A172 (cell line): ENCODE measurements around the gene GPAM. TPM values are rescaled to one million over a fixed set of nuclear protein-coding genes. Genes with fewer than 3 reads are reported as not detected.

Experiments used
- DNase-seq: peaks from one replicate; pipeline ENCODE4 v3.0.0-alpha.2; 2015; ENCODE audit warnings: low spot score
- total RNA-seq: library from RNA; depleted of rRNA; stranded (reverse); fragments of >200 nt; shearing (Covaris generic); gene quantifications from 2 replicates; pipeline ENCODE4 v1.2.3, GENCODE V29; 2014

GPAM gene
- total RNA-seq, 1 experiment from 2014 or later = 12.0 TPM

DNA sequence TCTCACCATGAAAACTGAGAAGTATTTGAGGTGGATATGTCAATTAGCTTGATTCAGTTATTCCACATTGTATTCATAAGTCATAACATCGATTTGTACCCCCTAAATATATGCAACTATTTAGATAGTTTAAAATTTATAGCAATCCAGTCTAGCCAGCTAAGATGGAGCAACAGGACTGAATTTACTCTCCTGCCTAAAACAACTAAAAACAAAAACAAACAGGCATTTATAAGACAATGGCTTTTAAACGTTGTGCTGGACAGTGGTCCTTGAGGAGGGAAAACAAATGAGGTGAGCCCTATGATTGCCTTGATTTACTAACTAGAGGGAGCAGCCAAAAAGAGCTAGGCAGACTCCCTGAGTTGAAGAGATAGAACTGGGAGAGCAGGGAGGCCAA, 814 bp upstream of the GPAM start:
- DNase-seq = no peak

DNA sequence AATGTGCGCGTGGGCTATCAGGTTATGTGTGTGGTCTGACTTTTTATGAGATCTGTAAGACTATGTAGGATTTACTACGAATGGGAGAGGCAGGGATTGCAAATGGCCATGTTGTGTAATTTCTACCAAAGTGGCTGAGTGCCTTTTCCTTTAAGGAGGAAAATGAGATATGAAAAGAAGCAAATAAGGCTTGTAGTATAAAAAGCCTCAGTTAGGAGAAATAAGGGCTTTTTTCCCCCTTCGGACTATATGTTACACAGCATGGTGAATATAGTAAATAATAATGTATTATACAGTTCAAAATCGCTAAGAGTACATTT, 447 bp upstream of the GPAM start:
- DNase-seq = no peak

GRCh38 chr10:112182784-112183328, 709 bp downstream of the GPAM start:
- peak; percentile 1 for DNase-seq

- no peak for DNase-seq
Observed at GRCh38 chr10:112177247-112177646, 6.3 kb downstream of the GPAM start.

- DNase-seq = no peak
Observed at GRCh38 chr10:112176543-112176942, 7.0 kb downstream of the GPAM start.

GRCh38 chr10:112175409-112175808, 8.2 kb downstream of the GPAM start:
- DNase-seq = no peak

GRCh38 chr10:112173206-112173605, 10.4 kb downstream of the GPAM start:
- DNase-seq = no peak

DNA sequence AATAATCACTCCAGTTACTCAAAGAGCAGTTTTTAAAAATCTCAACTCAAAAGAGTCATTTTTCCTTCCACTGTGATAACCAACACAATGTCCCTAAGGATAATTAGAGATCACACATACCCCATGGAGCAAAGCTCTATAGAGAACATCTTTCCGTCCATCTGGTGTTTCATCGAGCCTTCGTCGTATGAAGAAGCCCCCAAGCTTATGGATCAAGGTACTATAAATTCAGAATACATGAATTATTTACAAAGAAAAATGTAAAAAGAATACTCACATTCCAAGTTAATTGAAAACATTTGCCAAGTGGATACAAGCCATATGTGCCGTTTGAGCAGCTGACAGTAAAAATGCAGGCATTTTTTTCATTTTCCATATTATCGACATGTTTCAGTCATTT, 14.8 kb downstream of the GPAM start:
- no peak for DNase-seq

DNA sequence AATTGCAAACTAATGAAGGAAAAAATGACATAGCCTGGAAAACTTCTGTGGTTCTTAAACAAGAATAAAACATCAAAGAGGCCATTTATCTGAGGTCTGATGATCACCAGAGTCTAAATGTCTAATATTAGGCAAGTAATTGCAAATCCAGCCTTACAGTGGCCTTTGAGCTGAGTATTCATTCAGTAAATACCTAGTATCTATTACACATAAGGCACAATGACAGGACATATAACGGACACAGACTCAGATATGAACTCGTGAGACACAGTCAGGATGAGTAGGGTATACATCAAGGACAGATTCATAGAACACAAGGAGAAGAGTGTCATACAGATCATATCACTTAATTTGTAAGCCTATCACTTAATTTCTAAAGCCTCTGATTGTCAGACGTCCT, 16.8 kb downstream of the GPAM start:
- DNase-seq = no peak

DNA sequence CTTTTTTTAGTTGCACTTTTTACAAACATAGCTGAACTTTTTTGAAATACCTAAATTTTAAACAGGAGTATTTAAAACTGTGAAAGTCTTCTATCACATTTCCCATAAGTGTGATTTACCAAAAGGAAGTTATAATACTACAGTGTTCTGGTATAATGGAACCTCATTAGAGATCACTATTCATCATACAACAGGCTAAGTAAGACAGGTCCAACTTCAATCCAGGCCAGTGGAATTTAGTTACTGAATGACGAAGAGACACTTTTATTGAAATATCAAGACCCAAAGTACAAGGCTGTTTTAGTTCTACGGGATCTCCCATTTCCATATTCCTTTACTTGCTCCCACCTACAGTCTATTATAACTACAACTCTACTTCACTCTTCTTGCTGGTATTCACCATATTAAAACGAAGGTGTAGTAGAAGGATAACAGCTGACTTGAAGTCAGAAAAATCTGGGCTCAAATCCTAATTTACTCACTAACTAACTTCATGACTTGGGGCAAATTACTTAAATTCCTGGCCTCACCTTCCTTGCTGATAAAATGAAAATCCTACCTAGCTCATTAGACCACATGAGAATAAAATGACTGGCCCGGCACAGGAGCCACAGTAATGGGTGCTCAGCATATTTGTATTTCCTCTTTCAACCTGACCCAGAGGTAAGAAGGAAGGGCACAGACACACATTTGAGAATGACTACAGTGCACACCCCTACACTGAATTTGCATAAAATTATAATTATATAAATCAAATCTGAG, 21.6 kb downstream of the GPAM start:
- no peak for DNase-seq

GRCh38 chr10:112160834-112161233, 22.7 kb downstream of the GPAM start:
- DNase-seq = no peak

DNA sequence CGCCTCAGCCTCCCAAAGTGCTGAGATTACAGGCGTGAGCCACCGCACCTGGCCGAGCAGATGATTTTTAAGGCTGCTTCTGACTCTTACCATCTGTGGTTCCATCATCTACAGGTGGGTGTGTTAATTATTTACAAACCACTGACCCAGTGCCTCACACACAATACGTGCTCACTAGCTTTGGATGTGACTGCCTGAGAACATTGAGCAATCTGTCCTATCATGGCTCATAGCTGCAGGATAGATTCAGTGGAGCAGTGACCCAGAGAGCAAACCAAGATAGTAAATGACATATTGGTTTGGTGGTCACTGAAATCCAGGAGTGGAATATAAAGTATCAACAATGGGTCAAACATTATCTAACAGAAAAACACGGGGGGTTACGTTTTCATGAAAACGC, 24.1 kb downstream of the GPAM start:
- no peak for DNase-seq

DNA sequence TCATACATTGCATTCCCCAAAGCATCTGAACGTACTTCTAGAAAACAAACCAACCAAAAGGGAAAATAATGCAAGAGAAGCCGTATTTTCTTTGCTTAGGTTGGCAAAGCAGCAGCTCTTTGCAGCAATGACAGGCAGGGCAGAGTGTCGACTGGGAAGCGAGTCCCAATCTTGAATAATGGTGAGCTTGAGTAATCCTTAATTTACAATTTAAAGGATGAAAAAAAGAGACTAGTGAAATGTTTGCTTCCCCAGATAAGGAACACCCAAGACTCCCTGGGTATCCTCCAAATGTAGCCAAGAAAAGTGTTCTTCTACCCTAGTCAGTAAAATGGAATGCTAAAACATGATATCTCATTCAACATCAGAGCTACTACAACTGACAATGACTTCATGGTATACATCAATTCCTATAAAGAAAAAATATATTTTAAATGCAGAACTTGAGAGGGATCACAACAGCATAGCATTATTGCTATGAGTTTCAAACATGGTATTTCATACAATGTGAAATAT, 32.0 kb downstream of the GPAM start:
- DNase-seq = no peak

DNA sequence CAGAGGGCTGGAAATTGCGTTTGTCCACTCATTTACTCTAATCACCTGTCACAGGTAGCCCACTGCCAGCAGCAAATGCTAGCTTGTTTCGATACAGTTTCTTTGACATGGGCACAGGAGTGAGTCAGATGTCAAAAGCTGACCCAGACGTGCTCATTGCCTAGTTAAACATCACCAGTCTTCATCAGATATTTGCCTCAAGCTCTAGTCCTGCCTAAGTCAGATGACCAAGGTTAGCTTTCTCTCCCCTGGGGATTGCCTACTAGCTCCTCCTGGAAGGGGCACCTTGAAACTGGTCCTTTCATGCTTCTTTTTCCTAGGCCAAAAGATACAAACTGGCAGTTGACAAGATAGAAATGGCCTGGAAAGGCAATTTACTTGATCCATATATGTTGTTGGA, 35.2 kb downstream of the GPAM start:
- DNase-seq = no peak

DNA sequence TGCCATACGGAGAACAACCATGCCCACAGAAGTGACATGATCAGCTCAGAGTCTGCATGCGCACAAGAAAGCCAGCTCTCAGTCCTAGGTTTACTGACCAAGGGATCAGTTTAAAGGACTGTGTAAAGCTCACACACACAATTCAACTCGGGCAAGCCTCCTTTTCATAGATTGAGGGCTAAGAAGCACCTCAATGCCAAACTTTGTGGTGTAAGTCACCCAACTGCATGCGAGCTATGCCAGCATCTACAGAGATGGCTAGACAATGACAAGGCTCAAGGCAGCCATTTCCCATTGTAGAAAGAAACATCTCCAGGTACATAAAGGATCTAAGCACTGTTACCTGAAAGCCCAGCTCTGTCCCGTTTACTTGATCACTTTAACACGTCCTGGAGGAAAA, 36.8 kb downstream of the GPAM start:
- no peak for DNase-seq

- DNase-seq = no peak
Observed at GRCh38 chr10:112145263-112145662, 38.3 kb downstream of the GPAM start.

DNA sequence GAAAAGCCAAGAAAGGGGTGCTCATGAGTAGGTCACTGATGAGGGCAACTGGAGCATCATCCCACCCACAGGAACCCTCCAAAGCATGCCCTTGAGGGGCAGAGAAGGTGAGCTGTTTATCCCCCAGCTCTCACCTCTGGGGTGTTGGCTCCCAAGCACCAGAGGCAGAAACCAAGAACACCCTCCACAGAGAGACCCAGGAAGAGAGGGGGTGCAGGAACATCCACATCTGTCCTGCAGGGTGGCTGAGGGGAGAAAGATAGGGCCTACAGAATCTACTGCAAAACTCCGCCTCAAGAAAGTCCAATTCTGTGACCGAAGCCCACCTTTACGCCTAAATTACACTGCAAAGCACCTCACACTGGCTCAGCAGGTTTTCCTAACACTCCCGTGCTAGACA, 40.1 kb downstream of the GPAM start:
- DNase-seq = no peak

GRCh38 chr10:112141292-112141691, 42.3 kb downstream of the GPAM start:
- DNase-seq = no peak

DNA sequence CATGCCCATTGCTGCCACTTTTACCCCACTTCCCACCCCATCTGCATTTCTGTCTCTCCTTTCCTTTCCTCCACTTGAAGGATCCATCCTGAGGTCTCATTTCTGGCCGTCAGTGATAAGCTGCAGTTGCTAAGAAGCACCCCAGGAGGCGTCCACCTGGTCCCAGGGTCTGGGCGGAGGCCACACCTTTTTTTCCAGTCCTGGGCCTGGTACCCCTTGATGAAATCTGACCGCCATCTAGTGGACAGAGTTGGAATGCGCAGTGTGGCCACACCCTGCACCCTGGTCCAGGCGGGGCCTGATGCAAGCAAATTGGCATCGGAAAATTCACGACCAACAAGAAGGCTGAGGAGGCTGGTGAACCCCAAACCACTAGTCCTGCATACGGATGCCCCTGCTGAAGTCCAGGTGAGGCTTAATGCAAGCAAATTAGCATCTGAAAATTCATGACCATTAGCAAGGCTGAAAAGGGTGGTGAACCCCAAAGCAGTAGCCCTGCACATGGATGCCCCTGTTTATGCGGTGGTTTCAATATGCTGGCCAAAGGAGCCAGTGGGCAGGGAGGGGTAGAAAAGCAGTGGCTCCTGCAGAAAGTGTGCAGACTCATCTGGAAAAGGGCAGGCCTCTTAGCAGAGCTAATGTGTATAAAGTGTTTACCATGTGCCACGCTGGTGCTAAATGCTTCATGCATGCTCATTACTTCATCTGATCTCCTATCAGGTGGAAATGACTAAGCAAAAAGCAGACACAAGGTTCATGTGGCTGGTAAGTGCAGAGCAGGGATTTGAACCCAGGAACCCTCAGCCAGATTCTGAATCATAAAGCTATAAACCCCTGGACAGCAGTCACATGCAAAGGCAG, 43.2 kb downstream of the GPAM start:
- peak; percentile 79 for DNase-seq

GRCh38 chr10:112139176-112139575, 44.4 kb downstream of the GPAM start:
- DNase-seq = no peak

GRCh38 chr10:112137154-112137987, 46.2 kb downstream of the GPAM start:
- DNase-seq = peak; percentile 61
